Caki2 (cell line): ENCODE measurements around the gene ALDH1A2. TPM values are rescaled to one million over a fixed set of nuclear protein-coding genes. Genes with fewer than 3 reads are reported as not detected.
"Not testable (repeated sequence)": the region's sequence is repeated elsewhere in the genome, so short reads cannot be mapped to it uniquely, and the experiment has no call there.

Source experiments
- DNase-seq: peaks from one replicate; pipeline ENCODE4 v3.0.0-alpha.2; 2015; ENCODE audit warnings: low read depth
- in situ Hi-C: cut with HindIII; loops from 2 replicates; pipeline ENCODE4 v1.10.0; 2016; ENCODE audit warnings: low sequenced_read_pairs, low pct_unique_long_range_greater_than_20kb, mixed read lengths
- total RNA-seq: library from RNA; depleted of rRNA; stranded (reverse); fragments of >200 nt; shearing (Covaris generic); gene quantifications from 2 replicates; pipeline ENCODE4 v1.2.3, GENCODE V29; 2014; ENCODE audit warnings: low replicate concordance; rRNA removed

The ALDH1A2 gene
- 0.81 and 18.9 TPM in 2 replicates for total RNA-seq

- DNase-seq: no peak
Observed at GRCh38 chr15:58065445-58066041, at the start of gene ALDH1A2. Gene ALDH1A2, minus strand, starts transcription at chr15:58065711. Its CDS starts 61 bp downstream, at chr15:58065650.

DNA sequence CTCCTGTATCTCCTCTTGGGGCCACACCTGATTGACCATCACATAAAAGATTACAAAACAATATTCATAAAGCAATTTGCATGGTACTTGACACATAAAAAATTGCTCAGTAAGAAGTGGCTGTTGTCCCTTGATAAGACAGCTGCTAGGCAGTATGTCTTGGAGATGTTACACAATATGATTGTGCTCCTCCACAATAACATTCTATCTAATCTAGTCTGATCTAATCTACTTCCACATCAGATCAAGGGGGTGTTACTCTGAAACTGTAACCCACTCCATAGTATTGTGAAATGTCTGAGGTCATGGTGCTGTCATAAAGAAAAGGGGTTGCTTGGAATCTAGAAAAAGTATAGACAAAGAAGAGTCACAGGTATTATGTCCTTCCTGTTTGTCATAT is 49.3 kb upstream of the ALDH1A2 start:
- in situ Hi-C loops: no loop called here
- DNase-seq: no peak

More at GRCh38 chr15:58065445-58066041, at the start of gene ALDH1A2:
- in situ Hi-C loops: no loop called here

DNA sequence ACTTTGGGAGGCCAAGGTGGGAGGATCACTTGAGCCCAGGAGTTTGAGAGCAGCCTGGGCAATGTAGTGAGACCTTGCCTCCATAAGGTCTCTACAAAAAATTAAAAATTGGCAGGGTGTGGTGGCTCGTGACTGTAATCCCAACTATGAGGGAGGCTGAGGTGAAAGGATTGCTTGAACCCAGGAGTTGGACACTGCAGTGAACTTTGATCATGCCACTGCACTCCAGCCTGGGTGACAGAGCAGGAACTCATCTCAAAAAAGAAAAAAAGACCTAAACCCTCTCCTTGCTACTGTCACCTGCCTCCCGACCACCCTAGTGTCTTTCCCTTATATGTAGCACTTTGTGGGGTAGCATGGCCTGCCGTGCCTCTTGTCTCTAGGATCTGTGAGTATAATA is 48.9 kb upstream of the ALDH1A2 start:
- in situ Hi-C loops: no loop called here
- no peak for DNase-seq

- in situ Hi-C loops, DNase-seq: not testable (repeated sequence)
Observed at GRCh38 chr15:58113358-58113757, 47.8 kb upstream of the ALDH1A2 start.

GRCh38 chr15:58111718-58112104 is 46.2 kb upstream of the ALDH1A2 start:
- no peak for DNase-seq
- in situ Hi-C loops: no loop called here

DNA sequence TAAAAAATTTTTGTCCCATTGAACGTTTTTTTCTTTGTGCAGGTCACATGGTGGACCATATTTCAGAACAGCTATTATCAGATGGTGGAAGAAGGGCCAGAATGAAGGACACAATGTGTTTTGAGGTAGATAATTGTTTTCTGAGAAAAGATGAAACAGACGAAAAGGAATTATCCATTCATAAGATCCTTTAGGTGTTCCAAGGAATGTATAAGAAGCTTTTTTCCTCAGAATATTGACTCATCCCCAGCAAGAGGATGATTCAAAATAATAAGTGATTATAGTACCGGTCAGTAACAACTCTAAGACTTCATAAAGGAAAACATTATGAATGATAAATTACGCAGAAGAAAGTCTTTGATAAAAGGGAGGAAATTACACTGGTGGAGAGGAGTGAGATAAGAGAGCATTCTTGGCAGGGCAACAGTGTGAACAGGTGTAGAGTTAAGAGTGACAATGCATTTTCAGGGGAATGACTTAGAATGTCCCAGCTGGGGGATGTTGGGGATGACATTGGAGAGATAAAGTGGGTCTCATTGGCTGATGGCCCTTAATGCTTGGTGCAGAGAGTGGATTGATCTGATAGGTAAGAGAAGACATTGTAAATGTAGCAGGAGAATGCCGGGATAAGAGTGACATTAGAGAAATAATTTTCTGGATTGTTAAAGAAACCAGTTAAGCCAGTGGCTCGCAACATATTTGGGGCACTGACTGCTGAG is 45.6 kb upstream of the ALDH1A2 start:
- DNase-seq: no peak
- in situ Hi-C loops: no loop called here

GRCh38 chr15:58109419-58109818 is 43.9 kb upstream of the ALDH1A2 start:
- DNase-seq: no peak
- in situ Hi-C loops: no loop called here

DNA sequence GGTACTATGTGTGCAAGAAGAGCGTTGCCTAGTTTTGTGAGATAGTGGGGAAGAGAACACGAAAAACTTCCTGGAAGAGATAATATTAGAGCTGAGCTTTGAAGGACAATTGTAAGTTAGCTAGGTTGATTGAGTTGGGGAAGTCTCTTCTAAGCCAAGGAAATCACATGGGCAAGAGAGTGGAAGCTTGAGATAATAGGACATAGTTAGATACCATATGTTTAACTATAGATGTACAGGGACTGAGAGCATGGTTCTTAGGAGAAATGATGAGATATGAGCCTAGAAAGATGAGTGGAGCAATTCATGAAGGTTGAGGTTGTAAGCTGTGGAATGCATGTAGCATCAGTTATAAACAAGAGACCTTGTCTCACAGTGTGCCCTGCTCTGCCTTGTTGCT is 42.6 kb upstream of the ALDH1A2 start:
- no peak for DNase-seq
- in situ Hi-C loops: no loop called here

- DNase-seq: no peak
- in situ Hi-C loops: no loop called here
Observed at GRCh38 chr15:58103482-58103881, 38.0 kb upstream of the ALDH1A2 start.

GRCh38 chr15:58096529-58097084 is 31.1 kb upstream of the ALDH1A2 start:
- in situ Hi-C loops: no loop called here
- no peak for DNase-seq

DNA sequence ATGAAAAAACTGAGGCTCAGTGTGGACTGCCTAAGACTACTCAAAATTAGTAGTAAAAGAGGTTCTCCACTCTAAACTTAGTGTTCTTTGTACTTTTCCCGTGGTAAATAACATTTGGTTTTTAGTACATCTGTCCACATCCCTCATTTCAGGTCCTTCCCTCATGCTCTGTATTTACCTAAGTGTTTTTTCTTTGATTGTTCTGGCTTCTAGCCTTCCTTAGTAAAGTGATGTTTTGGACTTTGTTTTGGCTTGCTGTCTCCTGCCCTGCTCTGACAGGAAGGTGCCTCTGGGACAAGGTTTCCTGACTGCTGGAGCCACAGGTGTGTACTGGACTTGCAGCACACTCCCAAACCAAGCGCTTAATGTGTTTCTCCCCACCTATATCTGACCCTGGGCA is 29.9 kb upstream of the ALDH1A2 start:
- DNase-seq: no peak
- in situ Hi-C loops: no loop called here

DNA sequence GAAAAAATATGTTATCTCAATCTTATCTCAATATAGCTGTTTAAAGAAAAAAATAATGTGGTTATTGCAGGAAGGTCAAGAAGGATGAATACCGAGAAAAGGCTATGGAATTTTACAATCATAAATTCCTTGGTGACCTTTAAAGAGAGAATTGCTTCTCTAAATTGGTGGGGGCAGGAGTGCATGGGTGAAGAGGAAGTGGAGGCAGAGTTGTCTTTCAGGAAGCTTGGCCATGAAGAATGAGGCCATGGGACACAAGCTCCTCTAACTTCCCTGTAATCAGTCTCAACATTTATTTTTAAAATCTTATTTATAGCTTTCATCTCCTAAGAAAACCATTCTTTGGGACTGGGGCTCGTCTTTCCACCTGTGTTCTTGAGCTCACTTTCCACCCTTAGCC is 22.4 kb upstream of the ALDH1A2 start:
- no peak for DNase-seq
- in situ Hi-C loops: no loop called here

DNA sequence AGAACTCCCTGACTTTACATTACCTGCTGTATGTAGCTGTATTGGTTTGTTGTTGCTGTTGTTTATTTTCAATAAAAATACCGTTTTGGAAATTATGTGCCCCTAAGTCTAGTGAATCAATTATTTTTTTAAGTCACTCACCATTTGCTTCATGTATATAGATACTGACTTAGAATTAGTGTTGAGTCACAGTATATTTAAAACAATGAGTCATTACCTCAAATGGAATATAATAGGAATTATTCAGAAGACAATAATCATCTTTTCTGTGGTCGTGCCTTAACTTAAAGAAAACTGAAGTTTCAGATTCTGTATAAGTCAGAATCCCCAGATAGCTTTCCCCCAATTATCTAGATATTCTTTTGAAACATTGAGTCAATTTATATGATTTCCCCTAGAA is 21.0 kb upstream of the ALDH1A2 start:
- no peak for DNase-seq
- in situ Hi-C loops: no loop called here

GRCh38 chr15:58083526-58083925 is 18.0 kb upstream of the ALDH1A2 start:
- in situ Hi-C loops: no loop called here
- DNase-seq: no peak

- in situ Hi-C loops: no loop called here
Observed at GRCh38 chr15:58081891-58082290, 16.4 kb upstream of the ALDH1A2 start.

DNA sequence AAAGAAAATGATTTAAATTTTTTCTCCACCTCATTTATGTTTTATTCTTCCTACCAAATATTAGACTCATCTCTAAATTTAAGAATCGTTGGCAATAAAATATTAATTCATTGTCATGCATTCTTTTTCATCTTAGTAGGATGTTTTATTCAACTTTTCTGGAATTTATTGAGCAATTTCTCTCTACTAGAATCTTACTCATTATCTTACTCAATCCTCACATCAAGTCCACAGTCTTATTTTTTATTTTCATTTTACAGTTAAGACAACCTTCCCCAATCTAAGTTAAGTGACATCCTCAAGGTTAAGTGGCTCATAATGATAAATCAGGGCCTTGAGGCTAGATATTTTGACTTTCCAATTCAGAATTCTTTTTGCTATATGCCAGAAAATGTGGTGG is 15.9 kb upstream of the ALDH1A2 start:
- in situ Hi-C loops: no loop called here
- no peak for DNase-seq

More at GRCh38 chr15:58081891-58082290, 16.4 kb upstream of the ALDH1A2 start:
- no peak for DNase-seq

- not testable (repeated sequence) for DNase-seq
Observed at GRCh38 chr15:58080959-58081358, 15.4 kb upstream of the ALDH1A2 start.

GRCh38 chr15:58080398-58080797 is 14.9 kb upstream of the ALDH1A2 start:
- in situ Hi-C loops: no loop called here

More at GRCh38 chr15:58080959-58081358, 15.4 kb upstream of the ALDH1A2 start:
- in situ Hi-C loops: not testable (repeated sequence)

GRCh38 chr15:58078591-58078990 is 13.1 kb upstream of the ALDH1A2 start:
- in situ Hi-C loops: no loop called here
- no peak for DNase-seq

More at GRCh38 chr15:58080398-58080797, 14.9 kb upstream of the ALDH1A2 start:
- DNase-seq: no peak
